Skeletal muscle satellite cell (primary cell): Measurements from ENCODE around the gene NOS3.

Source experiments
- H3K27me3 ChIP-seq: 2 replicates; pipeline ENCODE4 v1.7.0; 2013; ENCODE audit warnings: low read length; ENCODE audit not compliant: control insufficient read depth, insufficient read depth
- H3K36me3 ChIP-seq: 2 replicates; pipeline ENCODE4 v1.7.0; 2013; ENCODE audit warnings: mild to moderate bottlenecking, control low read depth, low read length; ENCODE audit not compliant: insufficient read depth
- H3K4me1 ChIP-seq: 2 replicates; pipeline ENCODE4 v1.7.0; 2013; ENCODE audit warnings: low read length; ENCODE audit not compliant: control insufficient read depth, insufficient read depth
- H3K4me2 ChIP-seq: 2 replicates; pipeline ENCODE4 v1.7.0; 2013; ENCODE audit warnings: mild to moderate bottlenecking, low read length
- H3K4me3 ChIP-seq: 2 replicates; pipeline ENCODE4 v1.7.0; 2013; ENCODE audit warnings: low read length
- H3K9ac ChIP-seq: 2 replicates; pipeline ENCODE4 v1.7.0; 2013; ENCODE audit warnings: mild to moderate bottlenecking, low read depth, low read length, moderate library complexity
- H3K9me3 ChIP-seq: replicated peaks from 2 replicates; pipeline ENCODE4 v1.7.0; 2013; ENCODE audit warnings: mild to moderate bottlenecking, control low read depth, low read length

Gene NOS3

DNA sequence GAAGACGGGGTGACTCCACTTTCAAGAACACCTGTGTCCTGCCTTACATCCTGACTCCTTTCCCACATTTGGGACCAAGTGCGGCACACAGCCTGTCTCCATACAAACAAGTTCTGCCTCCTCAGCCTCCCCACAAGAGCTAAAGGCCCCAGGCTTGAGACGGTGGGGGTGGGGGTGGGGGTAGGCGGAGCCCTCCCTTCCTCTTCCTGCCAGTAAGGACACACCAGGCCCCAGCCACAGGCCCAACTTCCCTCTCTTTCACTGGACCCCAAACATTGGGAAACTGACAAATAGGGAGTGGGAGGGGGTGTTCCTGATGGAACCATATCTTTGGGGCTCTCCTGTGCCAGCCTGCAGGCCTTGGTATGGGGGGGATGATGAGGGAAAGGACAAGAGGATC is 62.3 kb downstream of the NOS3 start:
- Histone ChIP-seq H3K4me3 (no peak overlapping the region), H3K4me1 (peaks cover 9% of the 10 kb centered on the region), H3K9me3 (no peaks in the 10 kb centered on the region), H3K27me3 (no peaks in the 10 kb centered on the region), H3K9ac (no peak overlapping the region), H3K36me3 (no peaks in the 10 kb centered on the region), H3K4me2 (no peak overlapping the region)

DNA sequence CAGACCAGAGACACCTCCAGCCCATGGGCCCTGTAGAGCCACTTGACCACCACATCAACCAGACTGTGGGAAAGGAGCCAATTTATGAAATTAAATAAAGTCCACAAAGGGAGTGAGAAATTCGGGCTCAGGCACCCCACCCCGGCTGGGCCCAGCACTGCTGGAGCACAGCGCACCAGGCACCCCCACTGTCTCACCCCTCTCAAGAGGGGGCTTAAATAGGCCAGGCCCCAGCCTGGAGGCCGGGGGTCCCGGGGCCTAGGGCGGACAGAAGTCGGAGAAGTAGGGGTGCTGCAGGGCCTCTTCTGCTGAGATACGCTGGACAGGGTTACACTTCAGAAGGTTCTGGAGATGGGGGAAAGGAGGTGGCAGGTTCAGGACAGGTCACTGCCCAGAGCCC is 62.9 kb downstream of the NOS3 start:
- no peaks in the 10 kb centered on the region for H3K9me3 ChIP-seq
- H3K36me3 ChIP-seq, result no peaks in the 10 kb centered on the region
- no peak overlapping the region for H3K4me2 ChIP-seq
- peaks cover 15% of the 10 kb centered on the region for H3K4me1 ChIP-seq
- H3K9ac ChIP-seq, result no peak overlapping the region
- H3K4me3 ChIP-seq, result no peak overlapping the region
- H3K27me3 ChIP-seq, result no peaks in the 10 kb centered on the region

DNA sequence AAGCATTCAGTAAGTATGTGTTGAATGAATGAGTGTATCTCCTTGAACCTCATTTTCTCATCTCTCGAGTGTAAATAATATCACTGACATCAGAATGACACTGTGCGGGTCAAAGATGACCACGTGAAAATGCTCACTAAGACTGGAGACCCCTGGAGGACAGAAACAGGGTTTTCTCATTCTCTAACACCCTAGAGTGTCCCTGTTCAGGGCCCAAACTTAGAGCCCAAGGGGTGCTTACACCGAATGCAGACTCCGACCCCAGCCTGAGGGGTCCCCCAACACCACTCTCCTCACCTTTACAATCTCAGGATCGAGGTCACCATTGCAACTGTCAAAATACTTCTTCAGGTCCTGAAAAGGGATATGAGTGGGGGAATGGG is 65.5 kb downstream of the NOS3 start:
- peak overlapping the region; percentile 94 for H3K4me2 ChIP-seq
- H3K4me1 ChIP-seq, result peaks cover 28% of the 10 kb centered on the region
- H3K9ac ChIP-seq, result no peak overlapping the region
- no peaks in the 10 kb centered on the region for H3K36me3 ChIP-seq
- no peaks in the 10 kb centered on the region for H3K27me3 ChIP-seq
- H3K9me3 ChIP-seq, result no peaks in the 10 kb centered on the region
- no peak overlapping the region for H3K4me3 ChIP-seq

DNA sequence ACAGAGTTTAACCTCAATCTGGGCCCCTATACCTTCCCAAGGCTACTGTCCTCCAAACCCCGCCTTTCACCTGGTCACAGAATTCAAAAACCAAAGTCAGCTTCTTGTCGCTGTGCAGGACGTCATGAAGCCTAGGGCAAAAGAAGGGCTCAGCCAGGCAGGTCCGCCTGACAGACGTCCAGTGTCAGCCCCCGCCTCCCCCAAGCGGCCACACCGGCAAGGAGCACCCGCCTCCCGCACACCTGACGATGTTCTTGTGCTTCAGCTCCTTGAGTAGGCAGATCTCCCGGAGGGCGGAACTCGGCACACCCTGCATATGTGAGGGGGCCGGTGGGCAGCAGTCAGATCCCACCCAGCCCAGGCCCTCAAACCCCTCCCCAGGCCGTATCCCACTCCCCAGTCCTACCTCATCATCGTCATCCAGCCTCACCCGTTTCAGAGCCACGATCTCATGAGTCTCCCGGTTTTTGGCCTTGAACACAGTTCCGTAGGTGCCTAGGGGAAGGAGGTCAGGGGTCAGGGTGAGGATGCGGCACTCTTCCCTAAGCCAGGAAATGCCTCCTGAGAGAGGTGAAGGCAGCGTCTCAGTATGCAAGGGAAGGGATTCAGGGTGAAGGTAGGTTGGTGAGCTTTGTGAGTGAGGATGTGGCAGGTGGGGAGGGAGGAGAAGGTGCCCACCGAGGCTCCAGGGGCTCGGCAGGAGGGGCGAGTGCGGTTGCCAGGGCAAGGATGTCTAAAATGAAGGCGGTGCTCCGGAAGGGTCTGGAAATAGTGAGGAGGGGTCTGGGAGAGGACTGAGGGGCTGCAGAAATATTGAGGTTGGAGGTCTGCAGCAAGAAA is 66.1 kb downstream of the NOS3 start:
- no peaks in the 10 kb centered on the region for H3K27me3 ChIP-seq
- peak overlapping the region; percentile 82 for H3K9ac ChIP-seq
- H3K4me1 ChIP-seq, result peaks cover 35% of the 10 kb centered on the region
- H3K9me3 ChIP-seq, result no peaks in the 10 kb centered on the region
- peak overlapping the region; percentile 94 for H3K4me2 ChIP-seq
- peak overlapping the region; percentile 87 for H3K4me3 ChIP-seq
- peaks cover 1% of the 10 kb centered on the region for H3K36me3 ChIP-seq

DNA sequence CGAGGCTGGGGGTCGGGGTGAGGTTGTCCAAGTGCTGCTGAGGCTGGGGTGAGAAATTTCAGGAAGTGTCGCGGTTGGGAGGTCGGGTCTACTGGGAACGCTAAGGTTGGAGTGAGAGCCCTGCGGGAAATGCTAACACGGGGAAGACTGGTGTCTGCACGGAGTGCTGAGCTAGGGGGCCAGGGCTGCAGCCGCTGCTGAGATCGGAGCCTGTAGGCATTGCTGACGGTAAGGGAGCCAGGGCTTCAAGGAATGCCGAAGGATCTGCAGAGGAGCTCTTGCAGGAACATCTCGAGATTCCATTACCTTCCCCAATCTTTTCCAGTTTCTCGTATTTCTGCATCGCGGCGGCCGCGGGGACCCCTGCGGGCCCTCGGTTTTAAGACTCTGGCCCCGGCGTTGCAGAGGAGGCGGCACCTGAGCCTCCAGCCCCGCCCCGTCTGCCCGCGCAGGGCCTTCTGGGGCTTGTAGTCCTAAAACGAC is 66.7 kb downstream of the NOS3 start, which contains the start of gene CDK5:
TSS of gene CDK5 (minus strand) at position 392 of the 483 bp plus-strand sequence. CDS start at position 343, 49 bp downstream.
- H3K27me3 ChIP-seq, result no peaks in the 10 kb centered on the region
- H3K9ac ChIP-seq, result peak within 1 kb of the TSS; percentile 82
- peak within 1 kb of the TSS; percentile 87 for H3K4me3 ChIP-seq
- H3K4me1 ChIP-seq, result peaks cover 41% of the 10 kb centered on the region
- peaks cover 4% of the 10 kb centered on the region for H3K36me3 ChIP-seq
- H3K4me2 ChIP-seq, result peak within 1 kb of the TSS; percentile 94
- H3K9me3 ChIP-seq, result no peaks in the 10 kb centered on the region

DNA sequence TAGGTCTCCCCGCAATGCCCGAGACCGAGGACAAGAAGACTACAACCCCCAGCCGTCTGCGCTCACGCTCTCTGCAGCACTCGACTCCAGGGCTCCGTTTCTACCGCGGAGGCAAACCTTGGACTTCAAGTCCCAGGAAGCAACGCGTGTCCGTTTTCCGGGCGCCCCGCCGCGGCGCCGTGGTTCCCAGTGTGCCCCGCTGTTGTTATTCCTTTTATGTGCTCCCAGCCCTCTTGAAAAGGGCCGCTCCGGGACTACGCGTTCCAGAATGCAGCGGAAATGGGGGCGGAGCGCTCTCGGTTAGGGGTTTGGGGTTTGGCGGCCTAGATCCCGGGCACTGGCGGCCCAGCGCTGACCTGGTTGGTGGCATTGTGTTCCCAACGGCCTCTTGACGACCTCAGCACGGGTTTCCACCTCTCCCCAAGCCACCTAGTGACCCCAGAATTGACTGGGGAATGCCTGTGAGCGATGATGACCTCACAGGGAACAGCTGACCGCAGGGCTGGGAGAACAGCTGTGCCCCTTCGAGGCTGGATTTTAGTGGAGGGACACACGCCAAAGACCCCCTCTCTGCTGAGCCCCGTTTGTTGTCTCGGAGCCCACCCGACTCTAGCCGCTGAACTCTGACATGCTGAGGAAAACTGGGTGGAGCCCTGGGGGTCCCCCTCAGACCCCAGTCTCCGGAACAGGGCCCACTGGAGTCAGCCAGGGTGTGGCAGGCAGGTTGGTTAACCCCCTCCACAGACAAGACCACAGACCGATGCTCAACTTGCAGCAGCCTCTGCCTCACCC is 67.4 kb downstream of the NOS3 start:
- Histone ChIP-seq H3K9me3 (no peaks in the 10 kb centered on the region), H3K9ac (peak overlapping the region; percentile 82), H3K36me3 (peaks cover 4% of the 10 kb centered on the region), H3K4me1 (peaks cover 46% of the 10 kb centered on the region), H3K4me3 (peak overlapping the region; percentile 87), H3K27me3 (no peaks in the 10 kb centered on the region), H3K4me2 (peak overlapping the region; percentile 94)

DNA sequence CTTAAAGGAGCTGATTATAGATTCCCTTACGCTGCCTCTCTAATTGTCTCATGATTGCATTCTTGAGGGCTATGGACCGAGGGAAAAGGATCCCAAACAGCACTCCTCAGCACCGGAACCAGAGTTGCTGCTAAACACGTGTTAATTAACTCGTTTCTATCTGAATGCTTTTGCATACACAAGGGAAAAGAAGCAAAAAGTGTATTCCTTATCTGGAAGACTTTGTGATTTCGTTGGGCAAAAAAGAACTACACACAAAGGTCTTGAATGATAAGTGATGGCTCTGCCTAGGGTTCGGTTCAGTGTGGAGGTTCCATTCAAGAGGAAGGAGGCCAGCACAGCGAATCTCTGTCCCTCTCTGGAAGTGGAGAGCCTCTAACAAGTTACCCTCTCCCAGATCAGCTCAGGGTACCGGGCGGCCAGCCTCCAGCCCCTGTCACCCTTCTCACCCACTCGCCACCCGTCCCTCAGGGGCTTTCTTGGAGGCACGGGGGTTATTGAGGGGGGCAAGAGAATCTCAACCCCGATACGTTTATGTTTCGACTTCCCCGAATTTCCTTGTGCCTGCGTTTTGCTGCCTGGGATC is 68.1 kb downstream of the NOS3 start:
- peaks cover 49% of the 10 kb centered on the region for H3K4me1 ChIP-seq
- H3K9me3 ChIP-seq, result no peaks in the 10 kb centered on the region
- H3K4me3 ChIP-seq, result peak overlapping the region; percentile 87
- peak overlapping the region; percentile 82 for H3K9ac ChIP-seq
- H3K36me3 ChIP-seq, result peaks cover 4% of the 10 kb centered on the region
- H3K27me3 ChIP-seq, result no peaks in the 10 kb centered on the region
- H3K4me2 ChIP-seq, result peak overlapping the region; percentile 94

DNA sequence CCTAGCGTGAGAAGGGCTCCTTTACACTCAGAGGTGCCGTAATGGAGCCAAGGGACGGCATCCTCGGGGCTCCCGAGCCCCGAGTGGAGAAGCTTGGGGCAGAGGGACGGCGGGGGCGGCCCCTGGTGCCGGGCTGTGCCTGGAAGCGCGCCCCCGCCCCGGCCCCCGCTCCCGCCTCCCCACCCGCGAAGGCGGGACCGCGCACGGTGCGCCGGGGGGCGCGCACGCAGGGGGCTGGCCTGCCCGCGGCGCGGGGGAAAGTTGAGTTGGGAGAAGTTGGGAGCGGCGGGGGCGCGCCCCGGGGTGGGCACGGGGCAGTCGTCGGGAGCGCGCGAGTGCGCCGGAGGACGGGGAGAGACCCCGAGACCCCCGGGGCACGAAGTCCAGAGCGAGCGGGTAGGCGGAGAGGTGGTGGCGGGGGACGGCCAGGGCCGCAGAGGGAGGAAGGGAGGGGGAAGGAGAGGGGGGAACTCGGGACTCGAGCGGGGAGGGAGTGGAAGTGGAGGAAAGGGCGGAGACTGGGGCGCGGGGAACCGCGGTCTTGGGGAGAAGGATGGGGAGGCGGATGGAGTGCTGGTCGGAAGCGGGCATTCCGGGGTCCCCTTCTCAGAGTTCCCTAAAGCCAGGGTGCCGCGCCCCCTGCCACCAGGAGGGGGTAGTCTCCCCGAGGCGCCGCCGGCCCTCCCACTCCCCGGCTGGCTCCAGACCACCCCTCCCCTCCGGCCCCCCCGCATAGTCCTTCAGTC is 68.7 kb downstream of the NOS3 start, which contains the start of gene SLC4A2:
TSS of gene SLC4A2 (plus strand) at position 223 of the 746 bp plus-strand sequence. CDS start 2,399 bp downstream, outside the sequence.
- peaks cover 49% of the 10 kb centered on the region for H3K4me1 ChIP-seq
- H3K27me3 ChIP-seq, result no peaks in the 10 kb centered on the region
- peak within 1 kb of the TSS; percentile 87 for H3K4me3 ChIP-seq
- H3K36me3 ChIP-seq, result peaks cover 6% of the 10 kb centered on the region
- H3K9me3 ChIP-seq, result no peaks in the 10 kb centered on the region
- peak within 1 kb of the TSS; percentile 82 for H3K9ac ChIP-seq
- peak within 1 kb of the TSS; percentile 94 for H3K4me2 ChIP-seq

DNA sequence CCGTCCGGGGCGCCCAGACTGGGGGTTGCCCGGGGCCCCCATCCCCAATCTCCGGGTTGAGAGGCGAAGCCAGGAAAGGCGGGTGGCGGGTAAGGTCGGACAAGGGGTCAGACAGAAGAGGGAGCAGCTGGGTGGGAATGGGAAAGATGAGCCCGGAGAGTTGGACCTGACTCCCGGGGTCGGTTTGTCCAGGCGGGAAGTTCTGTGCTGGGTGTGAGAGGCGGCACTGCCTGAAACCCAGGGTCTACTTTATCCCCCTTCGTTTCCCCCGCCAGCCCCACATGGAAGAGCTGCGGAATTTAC is 69.2 kb downstream of the NOS3 start:
- Histone ChIP-seq H3K4me2 (peak overlapping the region; percentile 94), H3K9ac (peak overlapping the region; percentile 82), H3K4me1 (peaks cover 49% of the 10 kb centered on the region), H3K9me3 (no peaks in the 10 kb centered on the region), H3K4me3 (peak overlapping the region; percentile 87), H3K27me3 (no peaks in the 10 kb centered on the region), H3K36me3 (peaks cover 12% of the 10 kb centered on the region)

DNA sequence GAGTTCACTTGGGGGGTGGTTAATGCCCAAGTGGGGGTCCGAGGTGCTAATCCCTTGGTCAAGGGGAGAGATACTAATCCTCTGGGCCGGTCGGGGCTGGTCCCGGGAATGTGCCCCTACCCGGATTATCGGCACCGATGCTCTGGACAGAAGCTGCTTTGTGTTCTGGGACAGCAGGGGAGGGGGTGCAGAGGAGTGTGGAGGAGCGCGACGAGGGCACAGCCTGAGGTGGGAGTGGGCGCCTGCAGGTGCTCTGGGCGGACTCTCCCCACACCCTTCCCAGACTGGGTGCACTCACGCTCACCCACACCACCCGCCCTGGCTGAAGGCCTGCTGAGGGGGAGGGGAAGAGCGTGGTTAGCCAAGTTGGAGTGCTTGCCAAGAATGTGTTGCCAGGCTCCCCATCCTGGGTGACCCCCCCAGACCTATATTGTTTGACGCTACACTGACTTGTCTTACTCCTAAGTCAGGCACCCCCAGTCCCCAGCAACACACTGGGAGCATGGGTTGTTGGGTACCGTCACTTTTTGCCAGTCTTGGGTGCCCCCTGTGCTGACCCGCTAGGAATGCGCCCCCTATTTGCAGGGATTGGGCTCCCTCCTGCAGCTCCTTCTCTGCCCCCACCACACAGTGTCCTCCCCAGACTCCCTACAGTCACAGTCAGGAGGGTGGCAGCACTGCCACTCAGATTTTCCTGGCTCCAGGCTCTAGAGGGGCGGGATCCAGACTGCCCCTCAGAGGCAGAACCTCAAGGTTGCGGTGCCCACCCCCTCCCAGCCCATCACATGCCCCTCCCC is 69.8 kb downstream of the NOS3 start:
- H3K36me3 ChIP-seq, result peaks cover 17% of the 10 kb centered on the region
- H3K9me3 ChIP-seq, result no peaks in the 10 kb centered on the region
- H3K4me1 ChIP-seq, result peaks cover 49% of the 10 kb centered on the region
- H3K9ac ChIP-seq, result peak overlapping the region; percentile 82
- H3K4me3 ChIP-seq, result peak overlapping the region; percentile 87
- H3K4me2 ChIP-seq, result peak overlapping the region; percentile 94
- H3K27me3 ChIP-seq, result no peaks in the 10 kb centered on the region
